Fibroblast of gingiva (primary cell): Measurements from ENCODE around the gene MCOLN1.

Source experiments
- DNase-seq: peaks from one replicate; pipeline ENCODE4 v3.0.0-alpha.2; 2011; ENCODE audit warnings: low read depth

Gene MCOLN1

GRCh38 chr19:7578127-7578526, 55.7 kb downstream of the MCOLN1 start:
- no peak for DNase-seq

- DNase-seq = no peak
Measured at GRCh38 chr19:7579182-7579581, 56.8 kb downstream of the MCOLN1 start.

GRCh38 chr19:7582446-7582845, 60.0 kb downstream of the MCOLN1 start:
- DNase-seq = no peak
